ENCODE data around the gene PRSS53. TPM values are rescaled to one million over a fixed set of nuclear protein-coding genes. Genes with fewer than 3 reads are reported as not detected.

PRSS53 gene
- total and polyA plus RNA-seq, 10 of the 15 experiments (the other 5 are each of a cell fraction or from before 2014, with no cell fraction given): 0.35 to 3.4 (median 0.88) TPM; not detected in 2

GRCh38 chr16:31131841-31132271 lies 43.1 kb upstream of the PRSS53 start (continued):
- TF ChIP-seq ZNF687 (IDR thresholded peaks at IDR 0.05) (no peak), POU2F2 (IDR thresholded peaks at IDR 0.05; ENCODE audit: borderline replicate concordance, low read depth, low read length) (no peak), ZBTB40 (IDR thresholded peaks at IDR 0.05; ENCODE audit: borderline replicate concordance) (no peak), ETV6 (conservative IDR thresholded peaks at IDR 0.05 in 1 of 2, IDR thresholded peaks at IDR 0.05 in 1 of 2; ENCODE audit: borderline replicate concordance in 1 of 2, low read depth in 1 of 2) (no peak), ASH2L (IDR thresholded peaks at IDR 0.05; ENCODE audit: borderline replicate concordance, low read depth) (no peak), FOXM1 (IDR thresholded peaks at IDR 0.05; ENCODE audit: low read depth, low read length) (no peak), RFX5 (IDR thresholded peaks at IDR 0.05; ENCODE audit: low read depth, low read length) (no peak), NR2C1 (IDR thresholded peaks at IDR 0.05) (no peak), PBX3 (IDR thresholded peaks at IDR 0.05; ENCODE audit: insufficient replicate concordance, low read depth, low read length) (no peak), MEF2A (IDR thresholded peaks at IDR 0.05; ENCODE audit: insufficient read depth, low read depth, low read length) (no peak), SMAD5 (IDR thresholded peaks at IDR 0.05; ENCODE audit: low read depth) (no peak), TBL1XR1 (IDR thresholded peaks at IDR 0.05; ENCODE audit: low read depth, low read length) (no peak), BMI1 (IDR thresholded peaks at IDR 0.05; ENCODE audit: borderline replicate concordance) (no peak)

All from GM12878 (cell line).